Esophagus squamous epithelium (tissue), 4 donors: Measurements from ENCODE around the gene MUC22.

Experiments used
- POLR2A ChIP-seq, 4 donors: fragments of 450-650 bp; IDR thresholded peaks; one replicate each; pipeline ENCODE4 v1.6.1; 2017; ENCODE audit warnings: antibody characterized with exemption in 4 of 4, mild to moderate bottlenecking in 4 of 4, moderate library complexity in 3 of 4
- TF ChIP-seq, protein P1 (sequence below), 6 experiments: fragments of 450-650 bp in 4 of 6; fragments of 200-600 bp in 2 of 6; sonication (generic) in 2 of 6; IDR thresholded peaks; one replicate each; pipeline ENCODE4 v1.5.1; 2016 to 2019; ENCODE audit warnings: antibody characterized with exemption in 6 of 6, mild to moderate bottlenecking in 4 of 6, moderate library complexity in 4 of 6

DNA sequence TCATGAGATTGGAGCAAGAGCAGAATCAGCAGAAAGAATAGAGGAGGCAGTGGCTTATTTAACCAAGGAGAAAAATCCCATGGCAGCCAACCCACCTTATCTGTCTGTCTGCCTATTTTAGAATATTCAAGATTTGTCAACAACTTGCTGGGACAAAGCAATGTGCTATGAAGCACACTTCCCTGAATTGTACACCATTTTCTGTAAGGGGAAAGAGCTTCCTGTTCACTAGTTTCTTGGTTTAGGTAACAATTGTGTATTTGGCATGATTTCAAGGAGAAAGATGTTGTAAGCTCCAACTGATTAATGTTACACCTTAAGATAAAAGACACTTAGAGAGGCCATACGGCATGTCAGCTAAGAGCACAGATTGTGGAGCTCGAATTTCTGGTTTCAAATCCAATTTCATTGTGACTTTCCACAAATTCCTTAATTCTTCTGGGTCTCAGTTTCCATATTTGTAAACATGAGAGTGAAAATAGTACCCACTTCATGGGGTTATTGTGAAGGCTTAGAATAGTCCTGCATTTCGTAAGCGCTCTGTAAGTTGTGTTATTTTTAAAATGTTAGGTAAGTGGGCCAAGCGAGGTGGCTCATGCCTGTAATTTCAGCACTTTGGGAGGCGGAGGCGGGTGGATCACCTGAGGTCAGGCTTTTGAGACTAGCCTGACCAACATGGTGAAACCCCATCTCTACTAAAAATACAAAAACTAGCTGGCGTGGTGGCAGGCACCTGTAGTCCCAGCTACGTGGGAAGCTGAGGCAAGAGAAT, 4.8 kb upstream of the MUC22 start:
- TF ChIP-seq POLR2A (IDR thresholded peaks at IDR 0.05), result no peak
- TF ChIP-seq, protein P1, sequence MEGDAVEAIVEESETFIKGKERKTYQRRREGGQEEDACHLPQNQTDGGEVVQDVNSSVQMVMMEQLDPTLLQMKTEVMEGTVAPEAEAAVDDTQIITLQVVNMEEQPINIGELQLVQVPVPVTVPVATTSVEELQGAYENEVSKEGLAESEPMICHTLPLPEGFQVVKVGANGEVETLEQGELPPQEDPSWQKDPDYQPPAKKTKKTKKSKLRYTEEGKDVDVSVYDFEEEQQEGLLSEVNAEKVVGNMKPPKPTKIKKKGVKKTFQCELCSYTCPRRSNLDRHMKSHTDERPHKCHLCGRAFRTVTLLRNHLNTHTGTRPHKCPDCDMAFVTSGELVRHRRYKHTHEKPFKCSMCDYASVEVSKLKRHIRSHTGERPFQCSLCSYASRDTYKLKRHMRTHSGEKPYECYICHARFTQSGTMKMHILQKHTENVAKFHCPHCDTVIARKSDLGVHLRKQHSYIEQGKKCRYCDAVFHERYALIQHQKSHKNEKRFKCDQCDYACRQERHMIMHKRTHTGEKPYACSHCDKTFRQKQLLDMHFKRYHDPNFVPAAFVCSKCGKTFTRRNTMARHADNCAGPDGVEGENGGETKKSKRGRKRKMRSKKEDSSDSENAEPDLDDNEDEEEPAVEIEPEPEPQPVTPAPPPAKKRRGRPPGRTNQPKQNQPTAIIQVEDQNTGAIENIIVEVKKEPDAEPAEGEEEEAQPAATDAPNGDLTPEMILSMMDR (IDR thresholded peaks at IDR 0.05), result no peak
